ENCODE results near the gene TMEM178A.

Gene TMEM178A

GRCh38 chr2:39658371-39658770 is 7.3 kb upstream of the TMEM178A start:
- no peak overlapping the region for H3K4me3 ChIP-seq (ENCODE audit: low read depth, low read length)
- TF ChIP-seq CTCF (IDR thresholded peaks at IDR 0.05; ENCODE audit: borderline replicate concordance, insufficient read depth, low read depth, low read length): no peak

- no peak for TF ChIP-seq CTCF (IDR thresholded peaks at IDR 0.05; ENCODE audit: borderline replicate concordance, insufficient read depth, low read depth, low read length)
- no peak overlapping the region for H3K4me3 ChIP-seq (ENCODE audit: low read depth, low read length)
These were observed 5.7 kb upstream of the TMEM178A start for GRCh38 chr2:39659765-39660611.

- H3K4me3 ChIP-seq (ENCODE audit: low read depth, low read length): no peak overlapping the region
- no peak for TF ChIP-seq CTCF (IDR thresholded peaks at IDR 0.05; ENCODE audit: borderline replicate concordance, insufficient read depth, low read depth, low read length)
These were observed 5.0 kb upstream of the TMEM178A start for GRCh38 chr2:39660612-39661236.

- H3K4me3 ChIP-seq (ENCODE audit: low read depth, low read length): no peak overlapping the region
- TF ChIP-seq CTCF (IDR thresholded peaks at IDR 0.05; ENCODE audit: borderline replicate concordance, insufficient read depth, low read depth, low read length): no peak
These were observed 3.9 kb upstream of the TMEM178A start for GRCh38 chr2:39661826-39662225.

DNA sequence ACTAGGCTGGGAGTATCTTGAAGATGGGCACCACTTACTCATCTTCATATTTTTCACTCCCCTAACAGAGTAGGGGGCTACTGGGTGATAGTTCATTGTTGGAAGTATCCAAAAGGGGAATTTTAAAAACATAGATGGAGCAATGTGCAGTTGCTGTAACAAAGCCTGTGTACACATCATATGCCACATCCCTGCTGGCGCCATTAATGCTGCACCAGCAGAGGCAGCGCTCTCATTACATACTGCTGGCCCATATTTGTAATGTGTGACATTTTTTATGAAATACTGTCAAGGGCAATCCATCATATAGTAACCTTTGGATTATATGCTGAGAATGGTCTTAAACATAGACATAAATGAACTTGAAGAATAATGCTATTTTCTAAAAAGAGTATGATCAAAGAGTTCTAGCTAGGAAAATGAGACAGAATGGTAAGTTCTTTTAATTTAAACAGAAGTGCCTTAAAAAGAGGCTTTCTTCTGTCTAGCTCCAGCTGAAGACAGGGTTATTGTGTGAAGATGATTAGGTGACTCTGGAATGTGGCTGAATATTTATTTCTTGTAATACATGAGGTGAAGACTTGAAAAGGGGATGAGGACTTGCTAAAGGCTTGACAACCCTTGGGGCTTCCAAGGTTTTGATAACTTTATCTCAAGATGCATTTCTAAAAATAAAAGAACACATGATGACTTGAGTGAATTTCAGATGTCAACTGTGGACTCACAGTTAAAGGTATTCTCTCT is 2.4 kb upstream of the TMEM178A start:
- TF ChIP-seq CTCF (IDR thresholded peaks at IDR 0.05; ENCODE audit: borderline replicate concordance, insufficient read depth, low read depth, low read length): no peak
- H3K4me3 ChIP-seq (ENCODE audit: low read depth, low read length): no peak overlapping the region

- no peak for TF ChIP-seq CTCF (IDR thresholded peaks at IDR 0.05; ENCODE audit: borderline replicate concordance, insufficient read depth, low read depth, low read length)
- H3K4me3 ChIP-seq (ENCODE audit: low read depth, low read length): no peak overlapping the region
These were observed 1.4 kb upstream of the TMEM178A start for GRCh38 chr2:39664232-39664887.
